IPS DF 4.7 (cell line): ENCODE results near the gene TMC6.

Experiments
- DNase-seq: peaks from one replicate; pipeline ENCODE4 v3.0.0-alpha.2; 2013; ENCODE audit warnings: low spot score; ENCODE audit errors: extremely low read depth

Gene TMC6

GRCh38 chr17:78137392-78138203 lies 9.0 kb upstream of the TMC6 start:
- DNase-seq = no peak

GRCh38 chr17:78135858-78136500 lies 7.4 kb upstream of the TMC6 start:
- DNase-seq = no peak

GRCh38 chr17:78134899-78135385 lies 6.4 kb upstream of the TMC6 start:
- DNase-seq = no peak

- no peak for DNase-seq
These were observed 5.7 kb upstream of the TMC6 start for GRCh38 chr17:78133971-78134898.

- no peak for DNase-seq
These were observed 4.8 kb upstream of the TMC6 start for GRCh38 chr17:78133179-78133951.

GRCh38 chr17:78132767-78133178 lies 4.2 kb upstream of the TMC6 start:
- no peak for DNase-seq

GRCh38 chr17:78132084-78132676 lies 3.6 kb upstream of the TMC6 start:
- no peak for DNase-seq

- DNase-seq = no peak
These were observed 2.9 kb upstream of the TMC6 start for GRCh38 chr17:78131172-78132083.

- no peak for DNase-seq
These were observed 2.0 kb upstream of the TMC6 start, which contains the start of gene TMC8 for GRCh38 chr17:78130437-78131101. Gene TMC8, plus strand, starts transcription at chr17:78130771. Its CDS starts 818 bp downstream, at chr17:78131589.

GRCh38 chr17:78130090-78130436 lies 1.5 kb upstream of the TMC6 start:
- no peak for DNase-seq

GRCh38 chr17:78129351-78130089 lies 965 bp upstream of the TMC6 start:
- DNase-seq = no peak

GRCh38 chr17:78127888-78128550 lies 536 bp downstream of the TMC6 start:
- no peak for DNase-seq

GRCh38 chr17:78127239-78127887 lies 1.2 kb downstream of the TMC6 start:
- DNase-seq = no peak

- no peak for DNase-seq
These were observed 1.7 kb downstream of the TMC6 start for GRCh38 chr17:78126895-78127238.

- DNase-seq = no peak
These were observed 2.3 kb downstream of the TMC6 start for GRCh38 chr17:78125976-78126894.
